ENCODE measurements around the gene TDO2. TPM values are rescaled to one million over a fixed set of nuclear protein-coding genes. Genes with fewer than 3 reads are reported as not detected.
"Not testable (repeated sequence)": the region's sequence is repeated elsewhere in the genome, so short reads cannot be mapped to it uniquely, and the experiment has no call there.

TDO2 gene
- total RNA-seq, 1 donor from 2014 or later: not detected

DNA sequence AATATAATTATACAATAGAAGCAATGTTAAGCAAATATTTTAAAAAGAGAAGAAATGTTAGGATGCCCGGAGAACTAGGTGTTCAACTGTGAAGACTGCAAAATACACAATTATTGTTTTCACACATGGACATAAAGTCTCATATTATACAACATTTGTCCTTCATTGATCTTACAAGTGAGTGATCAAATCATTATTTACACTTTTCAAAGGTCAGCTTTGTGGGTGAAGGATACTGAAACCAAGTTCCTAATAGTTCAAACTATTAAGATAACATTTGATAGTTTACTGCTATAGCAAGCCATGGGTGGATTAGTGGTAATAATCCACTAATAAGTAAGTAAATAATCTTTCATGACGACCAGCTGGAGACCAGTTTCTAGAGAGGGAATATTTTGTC, 26.8 kb downstream of the TDO2 start:
- no peak overlapping the region for H3K4me3 Mint-ChIP-seq (ENCODE audit: unreplicated experiment)
- no peaks in the 10 kb centered on the region for H3K4me1 Mint-ChIP-seq (ENCODE audit: low read depth)
- H3K27ac Mint-ChIP-seq (ENCODE audit: unreplicated experiment): no peak overlapping the region
- TF ChIP-seq, protein P1, sequence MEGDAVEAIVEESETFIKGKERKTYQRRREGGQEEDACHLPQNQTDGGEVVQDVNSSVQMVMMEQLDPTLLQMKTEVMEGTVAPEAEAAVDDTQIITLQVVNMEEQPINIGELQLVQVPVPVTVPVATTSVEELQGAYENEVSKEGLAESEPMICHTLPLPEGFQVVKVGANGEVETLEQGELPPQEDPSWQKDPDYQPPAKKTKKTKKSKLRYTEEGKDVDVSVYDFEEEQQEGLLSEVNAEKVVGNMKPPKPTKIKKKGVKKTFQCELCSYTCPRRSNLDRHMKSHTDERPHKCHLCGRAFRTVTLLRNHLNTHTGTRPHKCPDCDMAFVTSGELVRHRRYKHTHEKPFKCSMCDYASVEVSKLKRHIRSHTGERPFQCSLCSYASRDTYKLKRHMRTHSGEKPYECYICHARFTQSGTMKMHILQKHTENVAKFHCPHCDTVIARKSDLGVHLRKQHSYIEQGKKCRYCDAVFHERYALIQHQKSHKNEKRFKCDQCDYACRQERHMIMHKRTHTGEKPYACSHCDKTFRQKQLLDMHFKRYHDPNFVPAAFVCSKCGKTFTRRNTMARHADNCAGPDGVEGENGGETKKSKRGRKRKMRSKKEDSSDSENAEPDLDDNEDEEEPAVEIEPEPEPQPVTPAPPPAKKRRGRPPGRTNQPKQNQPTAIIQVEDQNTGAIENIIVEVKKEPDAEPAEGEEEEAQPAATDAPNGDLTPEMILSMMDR (IDR thresholded peaks at IDR 0.05): no peak
- no peak for DNase-seq (ENCODE audit: low spot score)
- H3K9me3 Mint-ChIP-seq (ENCODE audit: low read depth): peaks cover 19% of the 10 kb centered on the region
- H3K27me3 Mint-ChIP-seq (ENCODE audit: low read depth): peaks cover 3% of the 10 kb centered on the region
- peaks cover 11% of the 10 kb centered on the region for H3K36me3 Mint-ChIP-seq (ENCODE audit: low read depth)

DNA sequence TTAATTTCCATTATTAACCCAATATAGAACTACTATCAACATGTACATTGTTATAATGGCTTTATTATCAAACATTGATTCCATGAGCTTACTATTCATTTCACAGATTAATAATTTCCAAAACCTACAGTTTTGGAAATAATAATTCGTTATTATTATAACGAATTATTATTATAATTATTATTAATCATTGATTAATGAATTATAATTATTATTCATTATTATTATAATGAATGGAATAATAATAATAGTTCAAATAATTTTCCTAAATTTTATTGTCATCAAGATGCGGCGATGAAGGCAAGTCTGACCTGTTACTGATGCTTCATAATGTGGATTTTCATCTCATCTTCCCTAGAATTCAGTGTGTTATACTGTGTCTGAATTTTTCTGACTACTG, 28.1 kb downstream of the TDO2 start:
- Mint-ChIP-seq H3K36me3 (ENCODE audit: low read depth) (peaks cover 9% of the 10 kb centered on the region), H3K4me1 (ENCODE audit: low read depth) (no peaks in the 10 kb centered on the region), H3K4me3 (ENCODE audit: unreplicated experiment) (no peak overlapping the region), H3K27me3 (ENCODE audit: low read depth) (peaks cover 3% of the 10 kb centered on the region), H3K9me3 (ENCODE audit: low read depth) (peaks cover 19% of the 10 kb centered on the region), H3K27ac (ENCODE audit: unreplicated experiment) (no peak overlapping the region)
- no peak for DNase-seq (ENCODE audit: low spot score)
- TF ChIP-seq, protein P1 (IDR thresholded peaks at IDR 0.05): no peak

DNA sequence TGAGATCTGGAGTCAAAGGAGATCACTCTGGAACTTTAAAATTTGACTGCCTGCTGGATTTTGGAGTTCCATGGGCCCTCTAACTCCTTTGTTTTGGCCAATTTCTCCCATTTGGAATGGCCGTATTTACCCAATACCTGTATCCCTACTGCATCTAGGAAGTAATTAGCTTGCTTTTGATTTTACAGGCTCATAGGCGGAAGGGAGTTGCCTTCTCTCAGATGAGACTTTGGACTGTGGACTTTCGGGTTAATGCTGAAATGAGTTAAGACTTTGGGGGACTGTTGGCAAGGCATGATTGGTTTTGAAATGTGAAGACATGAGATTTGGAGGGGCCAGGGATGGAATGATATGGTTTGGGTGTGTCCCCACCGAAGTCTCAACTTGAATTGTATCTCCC, 31.1 kb downstream of the TDO2 start:
- not testable (repeated sequence) for H3K4me3 Mint-ChIP-seq (ENCODE audit: unreplicated experiment); H3K27ac Mint-ChIP-seq (ENCODE audit: unreplicated experiment); H3K36me3 Mint-ChIP-seq (ENCODE audit: low read depth); DNase-seq (ENCODE audit: low spot score); H3K4me1 Mint-ChIP-seq (ENCODE audit: low read depth); H3K27me3 Mint-ChIP-seq (ENCODE audit: low read depth)
- peaks cover 13% of the 10 kb centered on the region for H3K9me3 Mint-ChIP-seq (ENCODE audit: low read depth)

DNA sequence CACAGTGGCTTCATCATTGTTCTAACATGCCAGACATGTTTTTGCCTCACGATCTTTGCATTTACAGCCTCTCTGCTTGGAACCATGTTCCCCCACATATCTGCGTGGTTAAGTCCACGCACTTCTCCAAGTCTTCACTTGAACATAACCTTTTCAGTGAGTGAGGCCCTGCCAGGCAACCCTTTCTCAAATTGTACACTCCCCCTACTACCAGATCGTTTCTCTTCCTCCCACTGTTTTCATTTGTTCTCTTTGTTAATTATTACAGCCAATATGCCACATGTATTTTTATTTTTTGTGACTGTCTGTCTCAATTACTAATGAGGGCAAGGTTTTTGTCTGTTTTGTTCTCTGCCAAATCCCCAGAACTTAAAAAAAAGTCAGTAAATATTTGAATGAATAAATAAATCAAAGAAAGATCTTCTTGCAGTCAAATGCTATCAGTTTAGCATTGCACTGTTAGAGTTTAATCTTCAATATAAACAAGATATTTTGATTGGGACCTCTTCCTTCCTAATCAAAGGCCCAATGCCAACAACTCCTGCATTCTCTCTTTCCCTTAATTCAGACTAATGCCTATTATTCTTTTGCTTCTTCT, 32.0 kb downstream of the TDO2 start:
- Mint-ChIP-seq H3K4me1 (ENCODE audit: low read depth) (no peaks in the 10 kb centered on the region), H3K27ac (ENCODE audit: unreplicated experiment) (no peak overlapping the region)

DNA sequence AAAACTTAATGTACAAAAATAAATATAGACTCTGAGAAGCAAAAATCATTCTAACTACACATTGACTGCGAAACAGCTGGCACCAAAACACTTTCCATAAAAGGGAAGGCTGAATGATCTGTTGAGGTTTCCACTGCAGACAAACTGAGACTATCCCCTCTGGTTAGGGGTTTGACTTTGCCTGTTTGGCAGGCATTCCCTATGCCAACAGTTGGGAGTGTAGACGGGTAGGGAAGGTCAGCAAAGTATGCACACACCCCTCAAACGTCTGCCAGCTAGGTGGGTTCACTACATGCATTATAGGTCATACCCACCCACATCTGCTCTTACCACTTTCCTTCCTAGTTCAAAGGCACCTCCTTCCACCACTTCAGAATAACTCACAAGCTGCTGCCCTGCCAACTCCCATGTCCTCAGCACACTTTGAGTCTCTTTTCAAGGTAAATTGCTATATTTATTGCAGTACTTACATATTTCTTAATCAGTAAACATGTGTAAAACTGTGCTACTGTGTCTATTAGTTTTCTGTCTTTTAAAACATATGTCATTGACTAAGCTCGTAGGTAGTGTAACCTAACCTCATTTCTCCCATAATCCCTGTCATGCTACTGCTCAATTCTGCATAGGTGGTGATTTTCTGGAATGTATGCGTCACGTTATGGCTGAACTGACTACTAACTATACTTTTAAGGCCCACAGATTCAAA, 37.7 kb downstream of the TDO2 start:
- Mint-ChIP-seq H3K27ac (ENCODE audit: unreplicated experiment) (no peak overlapping the region), H3K4me1 (ENCODE audit: low read depth) (peaks cover 4% of the 10 kb centered on the region), H3K9me3 (ENCODE audit: low read depth) (no peaks in the 10 kb centered on the region), H3K4me3 (ENCODE audit: unreplicated experiment) (no peak overlapping the region), H3K27me3 (ENCODE audit: low read depth) (no peaks in the 10 kb centered on the region), H3K36me3 (ENCODE audit: low read depth) (no peaks in the 10 kb centered on the region)
- TF ChIP-seq, protein P1 (IDR thresholded peaks at IDR 0.05): no peak
- DNase-seq (ENCODE audit: low spot score): no peak

More for the DNA sequence above, 32.0 kb downstream of the TDO2 start:
- Mint-ChIP-seq H3K9me3 (ENCODE audit: low read depth) (peaks cover 7% of the 10 kb centered on the region), H3K27me3 (ENCODE audit: low read depth) (peaks cover 3% of the 10 kb centered on the region), H3K36me3 (ENCODE audit: low read depth) (peaks cover 1% of the 10 kb centered on the region), H3K4me3 (ENCODE audit: unreplicated experiment) (no peak overlapping the region)
- no peak for DNase-seq (ENCODE audit: low spot score)
- TF ChIP-seq, protein P1 (IDR thresholded peaks at IDR 0.05): no peak

DNA sequence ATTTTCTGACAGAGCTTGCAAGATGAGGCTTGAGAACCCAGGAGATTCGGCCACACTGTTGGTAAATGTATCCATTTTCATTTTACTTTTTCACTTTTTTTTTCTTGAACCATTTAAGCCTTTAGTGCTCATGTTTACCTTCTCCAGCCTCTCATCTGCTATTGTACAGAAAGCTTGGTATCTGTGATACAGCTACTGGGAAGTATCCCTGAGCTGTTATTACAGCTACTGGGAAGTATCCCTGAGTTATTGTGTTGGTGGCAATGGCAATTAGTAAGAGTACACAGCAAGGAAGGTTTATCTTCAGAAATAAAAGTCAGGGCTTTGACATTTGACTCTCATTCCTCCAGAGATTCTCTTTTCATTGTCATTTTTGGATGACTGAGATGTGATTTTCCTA, 38.3 kb downstream of the TDO2 start:
- no peak for DNase-seq (ENCODE audit: low spot score)
- Mint-ChIP-seq H3K4me1 (ENCODE audit: low read depth) (peaks cover 8% of the 10 kb centered on the region), H3K36me3 (ENCODE audit: low read depth) (no peaks in the 10 kb centered on the region), H3K9me3 (ENCODE audit: low read depth) (no peaks in the 10 kb centered on the region), H3K4me3 (ENCODE audit: unreplicated experiment) (no peak overlapping the region), H3K27ac (ENCODE audit: unreplicated experiment) (no peak overlapping the region), H3K27me3 (ENCODE audit: low read depth) (no peaks in the 10 kb centered on the region)
- TF ChIP-seq, protein P1 (IDR thresholded peaks at IDR 0.05): no peak

Data from chondrocyte (in vitro differentiated cells).